ENCODE measurements around the gene MS4A10.

DNA sequence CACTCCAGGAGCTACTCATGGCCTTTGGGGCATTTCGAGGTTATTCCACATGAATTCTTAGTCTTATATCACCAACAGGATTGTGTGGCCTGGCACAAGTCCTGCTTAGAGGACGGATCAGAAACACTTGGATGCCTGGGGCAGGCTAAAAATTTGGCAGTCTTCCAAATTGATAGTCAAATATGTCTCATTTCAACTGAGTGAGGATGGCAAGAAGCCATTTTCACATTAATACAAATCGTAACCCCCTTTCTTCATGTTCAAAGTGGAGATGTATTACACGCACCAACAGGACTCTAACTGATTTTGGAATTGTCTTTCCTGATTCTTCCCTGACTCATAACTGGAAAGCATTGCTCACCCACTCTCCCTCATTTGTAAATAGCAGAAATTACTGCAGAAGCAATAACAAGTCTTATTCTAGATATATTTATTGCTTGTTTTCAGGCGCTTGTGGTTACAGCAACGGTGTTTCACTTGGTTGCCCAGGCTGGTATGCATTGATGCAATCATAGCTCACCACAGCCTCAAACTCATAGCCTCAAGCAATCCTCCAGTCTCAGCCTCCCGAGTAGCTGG lies 46.5 kb downstream of the MS4A10 start:
- TF ChIP-seq, protein P1, sequence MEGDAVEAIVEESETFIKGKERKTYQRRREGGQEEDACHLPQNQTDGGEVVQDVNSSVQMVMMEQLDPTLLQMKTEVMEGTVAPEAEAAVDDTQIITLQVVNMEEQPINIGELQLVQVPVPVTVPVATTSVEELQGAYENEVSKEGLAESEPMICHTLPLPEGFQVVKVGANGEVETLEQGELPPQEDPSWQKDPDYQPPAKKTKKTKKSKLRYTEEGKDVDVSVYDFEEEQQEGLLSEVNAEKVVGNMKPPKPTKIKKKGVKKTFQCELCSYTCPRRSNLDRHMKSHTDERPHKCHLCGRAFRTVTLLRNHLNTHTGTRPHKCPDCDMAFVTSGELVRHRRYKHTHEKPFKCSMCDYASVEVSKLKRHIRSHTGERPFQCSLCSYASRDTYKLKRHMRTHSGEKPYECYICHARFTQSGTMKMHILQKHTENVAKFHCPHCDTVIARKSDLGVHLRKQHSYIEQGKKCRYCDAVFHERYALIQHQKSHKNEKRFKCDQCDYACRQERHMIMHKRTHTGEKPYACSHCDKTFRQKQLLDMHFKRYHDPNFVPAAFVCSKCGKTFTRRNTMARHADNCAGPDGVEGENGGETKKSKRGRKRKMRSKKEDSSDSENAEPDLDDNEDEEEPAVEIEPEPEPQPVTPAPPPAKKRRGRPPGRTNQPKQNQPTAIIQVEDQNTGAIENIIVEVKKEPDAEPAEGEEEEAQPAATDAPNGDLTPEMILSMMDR (IDR thresholded peaks at IDR 0.05 in 2 of 3, conservative IDR thresholded peaks at IDR 0.05 in 1 of 3; ENCODE audit: borderline replicate concordance in 1 of 3, insufficient read depth in 1 of 3, low read depth in 2 of 3, low read length in 2 of 3), result no peak
- TF ChIP-seq POLR2A (IDR thresholded peaks at IDR 0.05; ENCODE audit: borderline replicate concordance, extremely low read depth, insufficient read depth, insufficient read length) (no peak), TCF7L2 (IDR thresholded peaks at IDR 0.05; ENCODE audit: borderline replicate concordance, extremely low read depth, insufficient read depth, insufficient read length) (no peak), RAD21 (IDR thresholded peaks at IDR 0.05; ENCODE audit: low read depth) (no peak), ZNF274 (IDR thresholded peaks at IDR 0.05; ENCODE audit: low read depth, low read length) (no peak), SP1 (IDR thresholded peaks at IDR 0.05; ENCODE audit: low read depth) (no peak)
- TF ChIP-seq, protein P2, sequence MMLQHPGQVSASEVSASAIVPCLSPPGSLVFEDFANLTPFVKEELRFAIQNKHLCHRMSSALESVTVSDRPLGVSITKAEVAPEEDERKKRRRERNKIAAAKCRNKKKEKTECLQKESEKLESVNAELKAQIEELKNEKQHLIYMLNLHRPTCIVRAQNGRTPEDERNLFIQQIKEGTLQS (IDR thresholded peaks at IDR 0.05), result no peak

Measured in HCT116 (cell line).